Renal pelvis (tissue), 12 donors: ENCODE measurements around the gene MRI1. TPM values are rescaled to one million over a fixed set of nuclear protein-coding genes. Genes with fewer than 3 reads are reported as not detected.
"Not testable (repeated sequence)": the region's sequence is repeated elsewhere in the genome, so short reads cannot be mapped to it uniquely, and the experiment has no call there.

Source experiments
- DNase-seq: peaks from one replicate; pipeline ENCODE4 v3.0.0-alpha.2; 2013
- long read RNA-seq, 16 experiments: transcript quantifications; one replicate each; lab custom pipeline, GENCODE V29; 2026
- polyA plus RNA-seq, 3 donors: library from polyadenylated mRNA; unstranded; fragments of 120-200 nt; gene quantifications; one replicate each; pipeline ENCODE4 v1.2.1, GENCODE V29; 2013; ENCODE audit not compliant: insufficient read length in 3 of 3

Gene MRI1
- polyA plus RNA-seq, result 10 to 100 TPM; 30.1 to 42.9 (median 38.1) TPM
- long read RNA-seq, donor 1, transcript MRI1-201 (6 exons, 1,735 nt), result major isoform, 7 of 9 reads
- long read RNA-seq, donor 1, partial matches to known transcripts, result 0 of 9 reads
- long read RNA-seq, donor 1, other reads (novel, unspliced or antisense), result 0 of 9 reads
- long read RNA-seq, donor 2, transcript MRI1-201 (6 exons, 1,735 nt), result major isoform, 5 of 6 reads
- long read RNA-seq, donor 2, partial matches to known transcripts, result 0 of 6 reads
- long read RNA-seq, donor 2, other reads (novel, unspliced or antisense), result 0 of 6 reads
- long read RNA-seq, donor 3, partial matches to known transcripts, result 18 of 25 reads
- long read RNA-seq, donor 3, other reads (novel, unspliced or antisense), result 5 of 25 reads
- long read RNA-seq, donor 4, partial matches to known transcripts, result 18 of 22 reads
- long read RNA-seq, donor 4, other reads (novel, unspliced or antisense), result 0 of 22 reads
- long read RNA-seq, donor 5, partial matches to known transcripts, result 0 of 2 reads
- long read RNA-seq, donor 5, other reads (novel, unspliced or antisense), result 0 of 2 reads
- long read RNA-seq, donor 6, partial matches to known transcripts, result 9 of 13 reads
- long read RNA-seq, donor 6, other reads (novel, unspliced or antisense), result 0 of 13 reads
- long read RNA-seq, donor 7, partial matches to known transcripts, result 0 of 4 reads
- long read RNA-seq, donor 7, other reads (novel, unspliced or antisense), result 0 of 4 reads
- long read RNA-seq, donor 8, partial matches to known transcripts, result 0 of 2 reads
- long read RNA-seq, donor 8, other reads (novel, unspliced or antisense), result 0 of 2 reads
- long read RNA-seq, donor 9, transcript MRI1-201 (6 exons, 1,735 nt), result major isoform, 6 of 6 reads
- long read RNA-seq, donor 9, partial matches to known transcripts, result 0 of 6 reads
- long read RNA-seq, donor 9, other reads (novel, unspliced or antisense), result 0 of 6 reads
- long read RNA-seq, donor 10, partial matches to known transcripts, result 27 of 31 reads
- long read RNA-seq, donor 10, other reads (novel, unspliced or antisense), result 0 of 31 reads
- long read RNA-seq, donor 11, partial matches to known transcripts, result 6 of 12 reads
- long read RNA-seq, donor 11, other reads (novel, unspliced or antisense), result 0 of 12 reads
- long read RNA-seq, donor 12, partial matches to known transcripts, result 70 of 75 reads
- long read RNA-seq, donor 12, other reads (novel, unspliced or antisense), result 0 of 75 reads
- long read RNA-seq, donor 13, partial matches to known transcripts, result 0 of 17 reads
- long read RNA-seq, donor 13, other reads (novel, unspliced or antisense), result 12 of 17 reads
- long read RNA-seq, donor 14, result 0 reads
- long read RNA-seq, donor 15, result 0 reads
- long read RNA-seq, donor 16, partial matches to known transcripts, result 0 of 3 reads
- long read RNA-seq, donor 16, other reads (novel, unspliced or antisense), result 0 of 3 reads

GRCh38 chr19:13764101-13764807 lies at the start of gene MRI1:
TSS of gene MRI1 (plus strand) at chr19:13764522. CDS start at chr19:13764589, 67 bp downstream.
- peak; percentile 77 for DNase-seq

DNA sequence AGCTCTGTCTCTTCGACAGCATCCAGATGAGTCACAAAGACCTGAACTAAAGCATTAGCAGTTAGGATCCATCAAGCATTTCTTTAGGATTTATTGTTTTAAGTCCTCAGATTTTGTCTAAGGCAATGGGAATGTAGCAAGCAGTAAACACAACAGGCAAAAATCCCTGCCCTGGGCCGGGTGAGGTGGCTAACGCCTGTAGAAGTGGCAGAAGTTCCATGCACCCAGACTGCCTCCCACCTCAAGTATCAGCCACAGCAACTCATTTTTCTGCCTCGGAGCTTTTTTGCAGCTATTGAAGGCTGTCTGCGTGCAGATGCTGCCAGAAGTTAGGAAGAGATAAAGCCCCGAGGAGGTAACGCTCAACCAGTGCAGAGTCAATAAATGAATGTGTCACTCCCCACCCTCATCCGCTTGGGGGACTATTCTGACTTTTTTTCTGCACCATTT lies 47.1 kb upstream of the MRI1 start:
- no peak for DNase-seq

DNA sequence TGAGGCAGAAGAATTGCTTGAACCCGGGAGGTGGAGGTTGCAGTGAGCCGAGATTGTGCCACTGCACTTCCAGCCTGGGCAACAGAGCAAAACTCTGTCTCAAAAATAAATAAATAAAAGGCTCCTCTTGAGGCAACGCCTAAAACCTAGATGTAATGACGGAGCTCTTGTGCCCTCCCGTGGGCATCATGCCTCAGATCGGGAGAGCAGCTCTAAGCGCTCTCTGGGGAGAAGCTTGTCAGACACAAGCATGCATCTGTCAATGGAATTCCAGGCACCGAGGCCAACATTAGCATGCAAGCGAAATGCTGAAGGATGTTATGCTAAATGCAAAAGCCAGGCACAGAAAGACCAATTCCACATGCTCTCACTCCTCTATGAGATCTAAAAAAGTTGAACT lies 45.6 kb upstream of the MRI1 start:
- peak; percentile 20 for DNase-seq

DNA sequence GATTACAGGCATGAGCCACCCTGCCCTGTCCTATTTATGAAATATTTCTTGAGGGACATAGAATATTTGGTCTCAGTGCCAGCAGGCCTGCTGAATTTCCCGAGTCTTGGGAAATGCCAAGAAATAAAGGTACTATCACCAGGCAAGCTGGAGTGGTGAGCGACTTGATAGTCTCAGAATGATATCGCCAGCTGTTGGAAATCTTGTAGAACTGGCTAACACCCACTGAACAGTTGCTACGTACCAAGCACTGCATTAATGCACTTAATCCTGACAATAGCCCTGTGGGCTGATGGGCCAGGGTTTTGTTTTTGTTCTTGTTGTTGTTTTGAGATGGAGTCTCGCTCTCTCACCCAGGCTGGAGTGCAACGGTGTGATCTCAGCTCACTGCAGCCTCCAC lies 42.2 kb upstream of the MRI1 start:
- no peak for DNase-seq

DNA sequence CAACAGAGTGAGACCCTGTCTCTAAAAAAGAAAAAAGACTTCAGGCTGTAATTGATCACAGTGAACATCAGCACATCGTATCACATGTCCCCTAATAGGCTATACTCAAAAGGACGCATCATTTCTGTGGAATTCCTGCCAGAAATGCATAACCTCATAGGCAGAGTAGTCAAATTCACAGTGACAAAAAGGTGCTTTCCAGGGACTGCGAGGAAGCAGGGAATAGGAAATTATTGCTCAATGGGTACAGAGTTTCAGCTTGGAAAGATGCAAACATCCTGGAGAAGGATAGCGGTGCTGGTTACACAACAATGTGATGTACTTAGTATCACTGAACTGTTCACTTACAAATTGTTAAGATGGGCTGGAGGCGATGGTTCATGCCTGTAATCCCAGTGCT lies 41.1 kb upstream of the MRI1 start:
- no peak for DNase-seq

DNA sequence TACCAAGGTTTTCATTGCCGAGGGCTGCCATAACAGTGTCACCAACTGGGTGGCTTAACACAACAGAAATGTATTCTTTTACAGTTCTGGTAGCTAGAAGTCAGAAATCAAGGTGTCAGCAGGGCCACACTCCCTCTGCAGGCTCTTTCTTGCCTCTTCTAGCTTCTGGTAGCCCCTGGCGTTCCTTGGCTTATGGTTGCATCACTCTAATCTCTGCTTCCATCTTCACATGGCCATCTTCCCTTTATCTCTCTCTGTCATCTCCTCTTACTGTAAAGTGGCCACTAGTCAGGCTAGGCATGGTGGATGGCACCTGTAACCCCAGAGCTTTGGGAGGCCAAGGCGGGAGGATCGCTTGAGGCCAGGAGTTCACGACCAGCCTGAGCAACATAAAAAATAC lies 38.0 kb upstream of the MRI1 start:
- DNase-seq, result no peak

DNA sequence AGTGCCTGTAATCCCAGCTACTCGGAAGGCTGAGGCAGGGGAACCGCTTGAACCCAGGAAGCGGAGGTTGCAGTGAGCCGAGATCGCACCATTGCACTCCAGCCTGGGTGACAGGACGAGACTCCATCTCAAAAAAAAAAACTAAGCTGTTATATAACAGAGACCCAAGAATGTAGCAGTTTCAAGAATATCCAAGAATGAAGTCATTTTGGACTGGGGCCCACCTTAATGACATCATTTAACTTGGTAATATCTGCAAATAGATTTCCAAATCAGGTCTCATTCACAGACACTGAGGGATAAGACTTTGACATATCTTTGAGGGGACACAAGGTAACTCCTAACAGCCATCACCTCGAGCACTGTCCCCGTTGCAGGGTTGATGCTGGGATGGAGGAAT lies 36.5 kb upstream of the MRI1 start:
- DNase-seq, result no peak

DNA sequence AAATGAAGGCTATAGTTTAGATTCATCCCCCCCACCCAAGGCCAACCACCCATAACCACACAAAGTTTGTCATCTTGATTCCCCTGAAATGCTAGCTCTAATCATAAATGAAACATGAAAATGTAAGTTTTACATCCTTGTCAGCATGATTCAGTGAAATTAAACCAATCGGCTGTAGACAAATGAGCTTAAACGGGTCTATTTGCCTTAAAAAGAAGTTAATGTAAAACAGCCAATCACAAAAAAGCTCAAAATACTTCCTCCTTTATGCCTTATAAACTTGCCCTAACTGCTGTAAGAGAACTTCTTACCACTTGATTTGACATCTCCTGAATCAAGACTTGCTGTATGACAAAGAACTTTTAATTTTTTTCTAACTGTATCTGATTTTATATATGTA lies 34.5 kb upstream of the MRI1 start:
- no peak for DNase-seq

- peak; percentile 96 for DNase-seq
These were observed 33.0 kb upstream of the MRI1 start for GRCh38 chr19:13731147-13731964.

- DNase-seq, result no peak
These were observed 32.0 kb upstream of the MRI1 start for GRCh38 chr19:13732337-13732736.

GRCh38 chr19:13734751-13735150 lies 29.6 kb upstream of the MRI1 start:
- no peak for DNase-seq

GRCh38 chr19:13738073-13738472 lies 26.2 kb upstream of the MRI1 start:
- DNase-seq, result no peak

- DNase-seq, result no peak
These were observed 22.4 kb upstream of the MRI1 start for GRCh38 chr19:13741893-13742292.

DNA sequence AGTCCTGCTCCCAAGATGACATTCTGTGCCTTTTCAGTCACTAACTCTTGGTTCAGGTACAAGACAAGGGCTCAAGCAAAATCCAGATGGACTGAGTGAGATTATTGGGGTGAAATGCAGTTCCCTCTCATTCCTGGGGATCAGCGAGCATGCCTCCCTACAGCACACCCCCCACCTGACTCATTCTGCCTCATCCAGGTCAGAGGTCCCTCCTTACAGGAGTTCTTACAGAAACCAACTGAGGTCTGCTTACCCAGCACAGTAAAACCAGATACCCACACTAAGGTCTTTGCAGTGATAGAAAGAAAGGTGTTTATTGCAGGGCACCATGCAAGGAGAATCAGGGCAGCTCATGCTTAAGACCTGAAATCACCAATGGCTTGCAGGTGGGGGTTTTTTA lies 21.6 kb upstream of the MRI1 start:
- no peak for DNase-seq

DNA sequence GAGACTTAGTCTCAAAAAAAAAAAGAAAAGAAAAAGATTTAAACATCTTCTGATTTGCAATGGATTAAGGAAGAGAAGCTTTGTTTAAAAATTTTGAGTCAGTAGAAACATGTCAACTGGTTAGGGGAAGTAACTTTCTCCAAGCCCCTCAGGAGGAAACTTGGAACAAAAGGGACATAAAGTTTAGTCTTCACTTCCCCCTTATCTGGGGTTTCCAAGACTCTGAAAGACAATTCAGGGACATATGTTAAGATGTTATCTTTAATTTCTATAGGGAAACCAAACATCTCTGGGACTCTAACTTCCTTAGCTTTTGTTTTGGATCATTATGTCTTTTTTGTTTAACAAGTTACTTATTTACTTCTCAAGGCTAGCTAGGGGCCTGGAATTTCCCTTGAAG lies 20.1 kb upstream of the MRI1 start:
- no peak for DNase-seq

GRCh38 chr19:13747098-13747453 lies 17.2 kb upstream of the MRI1 start:
- DNase-seq, result no peak

GRCh38 chr19:13748169-13748828 lies 16.0 kb upstream of the MRI1 start:
- no peak for DNase-seq

- no peak for DNase-seq
These were observed 12.9 kb upstream of the MRI1 start for GRCh38 chr19:13751436-13751835.

GRCh38 chr19:13753622-13754021 lies 10.7 kb upstream of the MRI1 start:
- not testable (repeated sequence) for DNase-seq

GRCh38 chr19:13756210-13756609 lies 8.1 kb upstream of the MRI1 start:
- DNase-seq, result no peak
